ENCODE results near the gene HMCN2. TPM values are rescaled to one million over a fixed set of nuclear protein-coding genes. Genes with fewer than 3 reads are reported as not detected.
"Not testable (repeated sequence)": the region's sequence is repeated elsewhere in the genome, so short reads cannot be mapped to it uniquely, and the experiment has no call there.

The HMCN2 gene
- total RNA-seq, 1 experiment from 2014 or later = 15.7 TPM

GRCh38 chr9:130429831-130430230, 164.3 kb downstream of the HMCN2 start:
- no peak for DNase-seq (ENCODE audit: low read depth)

- no peak for DNase-seq (ENCODE audit: low read depth)
Measured at GRCh38 chr9:130430232-130430631, 164.7 kb downstream of the HMCN2 start.

- no peak for DNase-seq (ENCODE audit: low read depth)
Measured at GRCh38 chr9:130430734-130431535, 165.4 kb downstream of the HMCN2 start.

- no peak for DNase-seq (ENCODE audit: low read depth)
Measured at GRCh38 chr9:130431536-130432303, 166.2 kb downstream of the HMCN2 start.

- DNase-seq (ENCODE audit: low read depth) = no peak
Measured at GRCh38 chr9:130432362-130432761, 166.8 kb downstream of the HMCN2 start.

GRCh38 chr9:130432796-130433167, 167.2 kb downstream of the HMCN2 start:
- no peak for DNase-seq (ENCODE audit: low read depth)

- no peak for DNase-seq (ENCODE audit: low read depth)
Measured at GRCh38 chr9:130433168-130433946, 167.8 kb downstream of the HMCN2 start.

- no peak for DNase-seq (ENCODE audit: low read depth)
Measured at GRCh38 chr9:130433947-130434262, 168.3 kb downstream of the HMCN2 start.

GRCh38 chr9:130434656-130435055, 169.1 kb downstream of the HMCN2 start:
- not testable (repeated sequence) for DNase-seq (ENCODE audit: low read depth)

GRCh38 chr9:130437011-130437789, 171.6 kb downstream of the HMCN2 start:
- no peak for DNase-seq (ENCODE audit: low read depth)

- DNase-seq (ENCODE audit: low read depth) = no peak
Measured at GRCh38 chr9:130438382-130438981, 172.9 kb downstream of the HMCN2 start.

- no peak for DNase-seq (ENCODE audit: low read depth)
Measured at GRCh38 chr9:130441031-130441430, 175.5 kb downstream of the HMCN2 start.

GRCh38 chr9:130442746-130443455, 177.3 kb downstream of the HMCN2 start:
- no peak for DNase-seq (ENCODE audit: low read depth)

- no peak for DNase-seq (ENCODE audit: low read depth)
Measured at GRCh38 chr9:130443456-130443801, 177.9 kb downstream of the HMCN2 start.

GRCh38 chr9:130443840-130444492, 178.4 kb downstream of the HMCN2 start:
- no peak for DNase-seq (ENCODE audit: low read depth)

GRCh38 chr9:130444565-130445221, 179.1 kb downstream of the HMCN2 start, which contains the start of gene ASS1:
Gene ASS1, plus strand, starts transcription at chr9:130444961. Its CDS starts 7,268 bp downstream, at chr9:130452229.
- DNase-seq (ENCODE audit: low read depth) = no peak

- no peak for DNase-seq (ENCODE audit: low read depth)
Measured at GRCh38 chr9:130445268-130445983, 179.9 kb downstream of the HMCN2 start.

- DNase-seq (ENCODE audit: low read depth) = no peak
Measured at GRCh38 chr9:130446101-130446861, 180.7 kb downstream of the HMCN2 start.

Measured in LHCN-M2 (cell line).